HepG2 (cell line): Measurements from ENCODE around the gene HOXC9. TPM values are rescaled to one million over a fixed set of nuclear protein-coding genes. Genes with fewer than 3 reads are reported as not detected.

Experiments used
- ATAC-seq: fragments of 200-7000 bp; cut with Tn5 transposase; 3 replicates; pipeline ENCODE4 v1.9.1; 2020; ENCODE audit warnings: mild to moderate bottlenecking, moderate library complexity
- BruUV-seq: library from RNA; stranded (reverse); fragments of 400-500 nt; replicated peaks from 2 replicates; lab custom pipeline; 2021; lab: Mats Ljungman, UMichigan
- CTCF ChIA-PET: fragments of 300-600 bp; formaldehyde crosslinking; extraction: SDS; loops from one replicate; lab custom pipeline; 2021; ENCODE audit warnings: low total read pairs, inconsistent platforms, low intra/inter-chr PET ratio; lab: Yijun Ruan, JAX
- POLR2A ChIA-PET: fragments of 350-600 bp; sonication (Branson Sonifier 250); formaldehyde crosslinking; loops from one replicate; lab custom pipeline; 2020; ENCODE audit warnings: antibody characterized with exemption, inconsistent platforms; lab: Yijun Ruan, JAX
- DNase-seq: peaks from one replicate; pipeline ENCODE4 v3.0.0-alpha.2; 2015; ENCODE audit warnings: low spot score
- FAIRE-seq: peaks from 3 replicates; lab custom pipeline; 2011; peaks lifted over from hg19 to GRCh38; lab: Jason Lieb, UNC
- H2AFZ ChIP-seq: one replicate; pipeline ENCODE4 v1.6.1; 2011; ENCODE audit warnings: low read length, inconsistent platforms
- H3K27ac ChIP-seq: fragments of 300-600 bp; 3 replicates; pipeline ENCODE4 v1.8.0; 2011; ENCODE audit warnings: mixed run types, mild to moderate bottlenecking, mixed read lengths, low read length, inconsistent platforms; ENCODE audit not compliant: insufficient read depth; ENCODE audit errors: extremely low read length
- H3K27me3 ChIP-seq, 2 experiments: fragments of 200-600 bp in 1 of 2; 2 replicates in 1 of 2; 3 replicates in 1 of 2; pipeline versions ENCODE4 v1.6.0 to v1.8.0; 2011; ENCODE audit warnings: low read length in 2 of 2, mild to moderate bottlenecking in 2 of 2, moderate library complexity in 2 of 2, inconsistent platforms in 1 of 2; ENCODE audit not compliant: insufficient read depth in 2 of 2, control insufficient read depth in 1 of 2
- H3K36me3 ChIP-seq, 2 experiments: fragments of 200-600 bp in 1 of 2; replicated peaks in 1 of 2; 2 replicates in 1 of 2; 3 replicates in 1 of 2; pipeline versions ENCODE4 v1.5.1 to v1.8.0; 2011; ENCODE audit warnings: low read length in 2 of 2, inconsistent platforms in 1 of 2; ENCODE audit not compliant: insufficient read depth in 2 of 2, control insufficient read depth in 1 of 2
- H3K4me1 ChIP-seq: 2 replicates; pipeline ENCODE4 v1.5.1; 2012; ENCODE audit warnings: low read length, inconsistent platforms; ENCODE audit not compliant: insufficient read depth
- H3K4me2 ChIP-seq: 2 replicates; pipeline ENCODE4 v1.6.0; 2011; ENCODE audit warnings: low read depth, low read length, inconsistent platforms
- H3K4me3 ChIP-seq, 3 experiments: fragments of 200-600 bp in 1 of 3; sonication (generic), shearing (Covaris generic) in 1 of 3; replicated peaks in 1 of 3; 2 replicates each; pipeline ENCODE4 v1.5.1; 2011 to 2016; ENCODE audit warnings: low read length in 3 of 3, inconsistent platforms in 2 of 3, low read depth in 2 of 3, mild to moderate bottlenecking in 2 of 3, control low read depth in 1 of 3, mixed read lengths in 1 of 3; ENCODE audit not compliant: insufficient read depth in 1 of 3
- H3K79me2 ChIP-seq: one replicate; pipeline ENCODE4 v1.6.1; 2011; ENCODE audit warnings: low read length, inconsistent platforms; ENCODE audit not compliant: insufficient read depth
- H3K9ac ChIP-seq: 2 replicates; pipeline ENCODE4 v1.6.0; 2011; ENCODE audit warnings: mild to moderate bottlenecking, low read depth, low read length, inconsistent platforms; ENCODE audit not compliant: insufficient read depth
- H3K9me3 ChIP-seq: 2 replicates; pipeline ENCODE4 v1.5.1; 2012; ENCODE audit warnings: mild to moderate bottlenecking, low read length
- H4K20me1 ChIP-seq: 2 replicates; pipeline ENCODE4 v1.6.0; 2011; ENCODE audit warnings: inconsistent platforms, mild to moderate bottlenecking, low read length, moderate library complexity; ENCODE audit not compliant: insufficient read depth
- AKNA ChIP-seq: sonication (generic); formaldehyde crosslinking; IDR thresholded peaks from 2 replicates; pipeline ENCODE4 v1.4.0; 2020; ENCODE audit warnings: missing genetic modification reagents, borderline replicate concordance
- CREM ChIP-seq, 2 experiments: sonication (generic) in 1 of 2; formaldehyde crosslinking in 1 of 2; IDR thresholded peaks; 2 replicates each; pipeline versions ENCODE4 v1.4.0 to v1.6.1; 2016 to 2020; ENCODE audit warnings: antibody characterized with exemption in 1 of 2, mild to moderate bottlenecking in 1 of 2, missing genetic modification reagents in 1 of 2
- EEA1 ChIP-seq: sonication (generic); formaldehyde crosslinking; IDR thresholded peaks from 2 replicates; pipeline ENCODE4 v1.5.1; 2020; ENCODE audit warnings: mild to moderate bottlenecking, missing genetic modification reagents, borderline replicate concordance
- FOSL1 ChIP-seq: sonication (generic); formaldehyde crosslinking; IDR thresholded peaks from 2 replicates; pipeline ENCODE4 v1.9.0; 2021; ENCODE audit warnings: missing genetic modification reagents, borderline replicate concordance
- GTF2F1 ChIP-seq: fragments of 150-350 bp; IDR thresholded peaks from 2 replicates; pipeline ENCODE4 v1.6.1; 2014; ENCODE audit warnings: low read length
- GTF3A ChIP-seq: sonication (generic); formaldehyde crosslinking; conservative IDR thresholded peaks from 2 replicates; pipeline ENCODE4 v1.4.0; 2020; ENCODE audit warnings: mild to moderate bottlenecking, missing genetic modification reagents
- KLF9 ChIP-seq: IDR thresholded peaks from 2 replicates; pipeline ENCODE4 v1.6.1; 2016; ENCODE audit warnings: low read depth
- LBX2 ChIP-seq: sonication (generic); formaldehyde crosslinking; IDR thresholded peaks from 2 replicates; pipeline ENCODE4 v1.5.0; 2020; ENCODE audit warnings: missing genetic modification reagents, mild to moderate bottlenecking, borderline replicate concordance
- MATR3 ChIP-seq: sonication (generic); formaldehyde crosslinking; IDR thresholded peaks from 2 replicates; pipeline ENCODE4 v1.4.0; 2020; ENCODE audit warnings: missing genetic modification reagents
- MAX ChIP-seq: IDR thresholded peaks from 2 replicates; pipeline ENCODE4 v1.6.1; 2012; ENCODE audit warnings: inconsistent platforms
- SPEN ChIP-seq: sonication (generic); formaldehyde crosslinking; IDR thresholded peaks from 2 replicates; pipeline ENCODE4 v1.5.1; 2020; ENCODE audit warnings: low read depth, mild to moderate bottlenecking, missing genetic modification reagents
- TCF12 ChIP-seq, 2 experiments: fragments of 450-650 bp in 1 of 2; sonication (generic) in 1 of 2; formaldehyde crosslinking in 1 of 2; IDR thresholded peaks; 2 replicates each; pipeline versions ENCODE4 v1.6.1 to v1.8.0; 2017 to 2022; ENCODE audit warnings: antibody characterized with exemption in 1 of 2, mild to moderate bottlenecking in 1 of 2, missing genetic modification reagents in 1 of 2, moderate library complexity in 1 of 2
- YY1 ChIP-seq: IDR thresholded peaks from 2 replicates; pipeline ENCODE4 v1.6.1; 2011; ENCODE audit warnings: low read length, low read depth, moderate library complexity, mild to moderate bottlenecking; ENCODE audit not compliant: insufficient read depth, insufficient replicate concordance
- ZNF33B ChIP-seq: sonication (generic); formaldehyde crosslinking; IDR thresholded peaks from 2 replicates; pipeline ENCODE4 v1.5.1; 2020; ENCODE audit warnings: mild to moderate bottlenecking, missing genetic modification reagents
- ZNF780A ChIP-seq: sonication (generic); formaldehyde crosslinking; IDR thresholded peaks from 2 replicates; pipeline ENCODE4 v1.8.0; 2022; ENCODE audit warnings: mild to moderate bottlenecking, missing genetic modification reagents, moderate library complexity
- WGBS: methylation state at CpG from one replicate; pipeline ENCODE4 v1.1.6; 2017; ENCODE audit warnings: low lambda C conversion rate; 5-methylcytosine and 5-hydroxymethylcytosine counted together
- in situ Hi-C: cut with HindIII; loops from 2 replicates; pipeline ENCODE4 v1.10.0; 2017; ENCODE audit warnings: low pct_unique_long_range_greater_than_20kb; ENCODE audit not compliant: extremely low pct_ligation_motif_present
- intact Hi-C: fragments of 100-400 bp; cut with micrococcal nuclease; formaldehyde crosslinking; loops from one replicate; pipeline ENCODE4 v1.10.0; 2022; ENCODE audit not compliant: unreplicated experiment
- polyA plus RNA-seq, 8 experiments: library from polyadenylated mRNA; depleted of rRNA in 3 of 8; stranded (reverse) in 7 of 8; unstranded in 1 of 8; fragments of >200 nt; fragmentation: Illumina TruSeq in 4 of 8; extraction: Trizol in 4 of 8; gene quantifications; 2 replicates each; pipeline versions ENCODE4 v1.2.1 to v1.2.3, GENCODE V29; 2011 to 2016; ENCODE audit warnings: low read depth in 4 of 8, missing spikeins in 1 of 8, mixed read lengths in 1 of 8; ENCODE audit not compliant: insufficient read depth in 1 of 8
- total RNA-seq, 5 experiments: library from RNA; depleted of rRNA; stranded (reverse); fragments of >200 nt; fragmentation: Illumina TruSeq; extraction: Trizol; gene quantifications; 2 replicates each; pipeline ENCODE4 v1.2.3, GENCODE V29; 2016; ENCODE audit warnings: low read depth in 1 of 5
- TF ChIP-seq, protein P1 (sequence below): sonication (generic); formaldehyde crosslinking; IDR thresholded peaks from 2 replicates; pipeline ENCODE4 v1.4.0; 2020; ENCODE audit warnings: missing genetic modification reagents

Gene HOXC9
- total and polyA plus RNA-seq, 2 of the 13 experiments (the other 11 are each of a cell fraction or from before 2014, with no cell fraction given) = 0.11 to 1.1 TPM

GRCh38 chr12:54047160-54047963, 47.4 kb downstream of the HOXC9 start (continued):
- TF ChIP-seq AKNA (no peak), GTF2F1 (no peak), MATR3 (CRISPR knock-in tag) (no peak), ZNF780A (CRISPR knock-in tag) (no peak), TCF12 (IDR thresholded peaks at IDR 0.05) (no peak), TCF12 (CRISPR knock-in tag; IDR thresholded peaks at IDR 0.05) (no peak), FOSL1 (CRISPR knock-in tag) (no peak), YY1 (no peak)

DNA sequence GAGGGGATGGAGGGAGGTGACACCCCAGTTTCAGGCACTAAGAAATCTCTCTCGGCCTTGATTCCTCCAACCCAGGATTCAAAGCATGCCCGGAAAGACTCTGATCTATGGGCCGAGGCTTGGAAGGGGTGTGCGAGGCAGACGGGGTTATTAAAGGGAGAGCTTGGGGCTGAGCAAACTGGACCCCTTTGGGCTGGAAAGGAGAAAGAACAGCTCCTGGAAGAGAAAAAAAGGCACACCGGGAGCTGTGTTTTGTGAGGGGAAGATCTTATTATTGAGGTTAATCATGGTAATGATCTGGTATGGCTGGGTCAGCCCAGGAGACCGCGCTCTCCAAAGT, 48.0 kb downstream of the HOXC9 start:
- ChIA-PET POLR2A (no interaction called here), CTCF (no interaction called here)
- no peak for DNase-seq
- Histone ChIP-seq H3K4me1 (no peaks in the 10 kb centered on the region), H2AFZ (no peak overlapping the region), H3K79me2 (no peaks in the 10 kb centered on the region), H3K27ac (no peak overlapping the region), H3K27me3 (peaks cover 7 to 80% of the 10 kb centered on the region in 2 experiments), H3K9ac (no peak overlapping the region), H4K20me1 (no peaks in the 10 kb centered on the region), H3K9me3 (no peaks in the 10 kb centered on the region), H3K4me3 (no peak overlapping the region), H3K36me3 (no peaks in the 10 kb centered on the region), H3K4me2 (no peak overlapping the region)
- no peak for ATAC-seq
- WGBS = 24% methylated on average over 8 of the region's 8 CpGs
- no TSS peak for BruUV-seq
- in situ Hi-C loops (no loop called here), intact Hi-C loops (no loop called here)
- FAIRE-seq = no peak
- TF ChIP-seq, protein P1, sequence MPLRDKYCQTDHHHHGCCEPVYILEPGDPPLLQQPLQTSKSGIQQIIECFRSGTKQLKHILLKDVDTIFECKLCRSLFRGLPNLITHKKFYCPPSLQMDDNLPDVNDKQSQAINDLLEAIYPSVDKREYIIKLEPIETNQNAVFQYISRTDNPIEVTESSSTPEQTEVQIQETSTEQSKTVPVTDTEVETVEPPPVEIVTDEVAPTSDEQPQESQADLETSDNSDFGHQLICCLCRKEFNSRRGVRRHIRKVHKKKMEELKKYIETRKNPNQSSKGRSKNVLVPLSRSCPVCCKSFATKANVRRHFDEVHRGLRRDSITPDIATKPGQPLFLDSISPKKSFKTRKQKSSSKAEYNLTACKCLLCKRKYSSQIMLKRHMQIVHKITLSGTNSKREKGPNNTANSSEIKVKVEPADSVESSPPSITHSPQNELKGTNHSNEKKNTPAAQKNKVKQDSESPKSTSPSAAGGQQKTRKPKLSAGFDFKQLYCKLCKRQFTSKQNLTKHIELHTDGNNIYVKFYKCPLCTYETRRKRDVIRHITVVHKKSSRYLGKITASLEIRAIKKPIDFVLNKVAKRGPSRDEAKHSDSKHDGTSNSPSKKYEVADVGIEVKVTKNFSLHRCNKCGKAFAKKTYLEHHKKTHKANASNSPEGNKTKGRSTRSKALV = no peak
- TF ChIP-seq LBX2 (no peak), ZNF33B (CRISPR knock-in tag) (no peak), GTF3A (CRISPR knock-in tag) (no peak), KLF9 (CRISPR knock-in tag) (no peak), SPEN (CRISPR knock-in tag) (no peak), CREM (IDR thresholded peaks at IDR 0.05) (no peak), CREM (CRISPR knock-in tag; IDR thresholded peaks at IDR 0.05) (no peak), EEA1 (no peak), MAX (no peak)
